Stimulated activated CD4-positive, alpha-beta T cell treated with anti-CD3 and anti-CD28 coated beads, Interleukin-15, amount 100 ng/mL, for 24 hours (primary cell): ENCODE results near the gene TSPAN18.
A peak's percentile ranks its signal among the peaks of the same experiment; 100 is the strongest.
"Not testable (repeated sequence)": the region's sequence is repeated elsewhere in the genome, so short reads cannot be mapped to it uniquely, and the experiment has no call there.

ENCODE experiments used
- DNase-seq: peaks from one replicate; pipeline ENCODE4 v3.0.0-alpha.2; 2020

The TSPAN18 gene

GRCh38 chr11:44852952-44853351 lies 126.2 kb downstream of the TSPAN18 start:
- DNase-seq = no peak

- DNase-seq = no peak
Observed at GRCh38 chr11:44853666-44854065, 126.9 kb downstream of the TSPAN18 start.

- DNase-seq = no peak
Observed at GRCh38 chr11:44854086-44854485, 127.3 kb downstream of the TSPAN18 start.

DNA sequence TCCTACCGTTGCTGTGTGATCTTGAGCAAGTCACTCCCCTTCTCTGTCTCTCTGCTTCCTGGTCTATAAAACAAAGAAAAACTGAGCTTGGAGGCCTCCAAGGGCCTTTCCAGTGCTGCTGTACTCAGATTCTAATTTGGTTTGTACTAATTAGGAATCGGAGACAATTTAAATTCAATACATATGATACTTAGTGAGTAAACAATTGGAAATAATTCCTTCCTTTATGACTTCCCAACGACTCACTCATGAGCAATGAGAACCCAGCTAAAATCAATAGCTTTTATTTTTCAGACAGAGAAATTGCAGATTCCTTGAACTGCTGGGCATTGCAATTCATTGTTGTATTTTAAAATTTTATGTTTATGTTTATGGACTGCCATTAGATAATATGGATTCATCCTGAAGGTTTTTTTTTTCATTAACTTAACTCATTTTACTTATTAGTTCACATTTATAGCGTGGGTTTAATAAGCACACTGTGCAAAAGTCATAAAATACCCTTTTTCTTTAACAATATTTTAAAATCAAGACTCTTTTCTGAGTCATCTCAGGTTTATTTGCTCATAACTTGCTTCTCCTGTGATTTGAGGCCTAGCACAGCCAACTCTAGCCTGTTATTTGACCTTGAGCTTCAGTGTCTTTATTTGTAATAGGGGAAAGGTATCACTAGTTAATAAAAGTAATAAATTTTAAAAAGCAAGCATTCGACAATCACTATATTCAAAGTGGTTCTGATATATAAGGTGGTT lies 128.2 kb downstream of the TSPAN18 start:
- DNase-seq = no peak

GRCh38 chr11:44855493-44855849 lies 128.7 kb downstream of the TSPAN18 start:
- DNase-seq = peak; percentile 56

DNA sequence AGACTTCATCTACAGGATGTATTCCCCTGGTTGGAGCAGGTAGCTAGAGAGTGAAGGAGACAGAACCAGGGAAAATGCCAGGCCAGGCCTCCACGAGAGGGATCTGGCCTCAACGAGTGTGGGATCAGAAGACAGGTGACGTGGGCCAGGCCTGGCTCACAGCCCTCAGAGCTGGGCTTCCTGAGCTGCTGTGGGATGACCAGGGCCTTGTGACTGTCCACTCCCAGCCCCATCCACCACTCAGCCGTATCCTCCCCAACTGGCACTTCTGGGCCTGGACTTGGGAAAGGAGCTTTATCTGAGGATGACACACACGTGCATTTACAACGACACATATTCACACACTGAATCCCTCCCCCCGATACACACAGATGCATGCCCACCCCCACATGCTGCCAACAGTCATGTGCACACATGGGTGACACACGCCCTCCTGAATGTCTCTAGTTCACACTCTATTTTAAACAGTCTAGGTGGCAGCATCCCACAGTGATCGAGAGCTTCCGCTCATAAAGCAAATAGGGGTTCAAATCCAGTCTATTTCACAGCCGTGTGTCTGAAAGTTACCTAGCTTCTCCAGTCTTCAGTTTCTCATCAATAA lies 130.8 kb downstream of the TSPAN18 start:
- DNase-seq = no peak

DNA sequence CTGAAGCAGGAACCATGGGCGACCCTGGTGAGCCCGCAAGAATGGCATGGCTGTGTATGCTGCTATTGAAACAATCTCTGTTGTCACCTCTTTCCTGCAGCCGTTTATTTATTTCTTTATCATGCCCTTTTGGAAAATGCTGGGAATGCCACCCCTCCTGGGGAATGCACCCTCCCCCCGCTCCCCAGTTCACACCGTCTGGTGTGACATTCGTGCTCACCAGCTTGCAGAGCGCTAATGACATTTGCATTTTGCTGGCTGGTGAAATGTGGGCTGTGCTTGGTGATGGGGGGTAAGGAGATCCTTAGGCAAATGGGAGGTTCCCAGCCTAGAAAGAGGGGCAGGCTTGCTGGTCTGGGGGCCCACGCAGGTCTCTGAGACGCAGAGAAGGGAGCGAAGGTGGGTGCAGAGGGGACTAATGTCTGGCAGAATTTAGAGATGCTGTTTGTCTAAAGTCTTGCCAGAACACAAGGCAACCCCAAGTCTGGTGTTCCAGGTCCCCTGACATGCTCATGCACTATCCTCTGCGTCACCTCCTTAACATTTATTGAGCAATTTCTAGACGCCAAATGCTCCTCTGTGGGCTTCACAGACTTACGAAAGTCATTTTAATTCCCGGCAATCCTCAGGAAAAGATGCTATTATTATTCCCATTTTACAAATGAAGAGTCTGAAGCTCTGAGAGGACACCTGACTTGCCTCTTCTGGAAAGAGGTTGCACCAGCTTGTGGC lies 132.2 kb downstream of the TSPAN18 start:
- DNase-seq = no peak

- no peak for DNase-seq
Observed at GRCh38 chr11:44859528-44859925, 132.8 kb downstream of the TSPAN18 start.

DNA sequence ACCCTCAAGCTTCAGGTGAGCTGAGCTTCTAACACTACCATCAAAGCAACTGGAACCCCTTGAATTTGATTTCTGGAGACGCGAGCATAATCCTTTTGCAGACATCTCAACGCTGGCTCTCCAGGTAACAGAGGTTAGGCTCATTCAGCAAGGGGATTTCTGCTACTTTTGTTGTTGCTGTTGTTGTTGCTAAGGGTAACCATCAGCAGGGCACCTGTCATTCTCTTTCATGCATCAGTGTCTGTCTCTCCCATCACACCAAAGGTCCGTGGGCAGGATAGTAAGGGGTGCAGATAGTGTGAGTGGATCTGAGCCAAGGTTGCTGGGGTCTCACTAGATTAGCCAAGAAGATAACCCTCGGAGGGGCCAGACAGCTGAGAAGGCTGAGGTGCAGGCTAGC lies 133.6 kb downstream of the TSPAN18 start:
- DNase-seq = no peak

GRCh38 chr11:44861849-44862557 lies 135.2 kb downstream of the TSPAN18 start:
- DNase-seq = peak; percentile 93

DNA sequence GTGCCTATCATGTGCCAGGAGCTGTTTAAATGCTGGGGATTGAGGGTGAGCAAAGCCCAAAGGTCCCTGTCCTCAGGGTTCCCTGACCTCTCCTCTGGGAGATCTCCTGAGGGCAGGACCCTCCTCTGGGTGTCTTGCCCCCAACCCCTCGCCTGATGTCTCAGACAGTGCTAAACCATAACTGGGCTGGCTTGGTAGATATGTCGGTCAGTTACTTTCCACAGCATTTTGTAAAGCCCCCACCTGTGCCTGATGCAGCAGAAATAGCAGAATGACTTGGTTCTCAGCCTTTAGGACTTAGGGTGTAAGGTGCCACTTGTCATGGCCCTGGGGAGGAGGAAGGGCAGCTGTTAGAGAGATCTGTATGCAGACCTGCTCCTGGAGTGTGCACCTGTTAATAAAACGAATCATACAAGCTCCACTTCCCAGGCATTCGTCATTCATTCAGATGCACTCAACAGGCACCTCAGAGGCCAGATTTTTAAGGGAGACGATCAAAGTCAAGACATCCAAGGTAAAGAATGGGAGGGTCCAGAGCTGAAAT lies 135.9 kb downstream of the TSPAN18 start:
- no peak for DNase-seq

DNA sequence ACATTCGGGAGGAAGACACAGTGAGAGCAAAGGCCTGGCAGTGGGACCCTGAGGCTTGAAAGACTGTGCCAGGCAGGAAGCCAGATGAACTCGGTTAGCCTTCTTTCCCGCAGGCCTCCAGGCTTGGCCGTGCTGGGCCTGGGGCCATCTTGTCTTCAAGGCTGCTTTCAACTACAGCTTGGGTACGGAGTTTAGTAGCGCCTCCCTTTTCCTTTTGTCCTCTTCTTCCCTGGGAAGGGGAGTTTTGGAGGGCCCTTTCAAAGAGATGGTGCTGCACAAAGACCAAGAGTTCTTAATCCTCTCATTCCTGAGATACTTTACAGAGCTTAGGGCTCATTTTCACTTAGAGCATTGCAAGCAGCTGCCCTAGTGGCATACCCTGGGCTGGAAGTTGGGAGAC lies 136.5 kb downstream of the TSPAN18 start:
- DNase-seq = no peak

- no peak for DNase-seq
Observed at GRCh38 chr11:44865866-44866272, 139.1 kb downstream of the TSPAN18 start.

- no peak for DNase-seq
Observed at GRCh38 chr11:44866286-44866685, 139.5 kb downstream of the TSPAN18 start.

- no peak for DNase-seq
Observed at GRCh38 chr11:44868021-44868420, 141.3 kb downstream of the TSPAN18 start.

DNA sequence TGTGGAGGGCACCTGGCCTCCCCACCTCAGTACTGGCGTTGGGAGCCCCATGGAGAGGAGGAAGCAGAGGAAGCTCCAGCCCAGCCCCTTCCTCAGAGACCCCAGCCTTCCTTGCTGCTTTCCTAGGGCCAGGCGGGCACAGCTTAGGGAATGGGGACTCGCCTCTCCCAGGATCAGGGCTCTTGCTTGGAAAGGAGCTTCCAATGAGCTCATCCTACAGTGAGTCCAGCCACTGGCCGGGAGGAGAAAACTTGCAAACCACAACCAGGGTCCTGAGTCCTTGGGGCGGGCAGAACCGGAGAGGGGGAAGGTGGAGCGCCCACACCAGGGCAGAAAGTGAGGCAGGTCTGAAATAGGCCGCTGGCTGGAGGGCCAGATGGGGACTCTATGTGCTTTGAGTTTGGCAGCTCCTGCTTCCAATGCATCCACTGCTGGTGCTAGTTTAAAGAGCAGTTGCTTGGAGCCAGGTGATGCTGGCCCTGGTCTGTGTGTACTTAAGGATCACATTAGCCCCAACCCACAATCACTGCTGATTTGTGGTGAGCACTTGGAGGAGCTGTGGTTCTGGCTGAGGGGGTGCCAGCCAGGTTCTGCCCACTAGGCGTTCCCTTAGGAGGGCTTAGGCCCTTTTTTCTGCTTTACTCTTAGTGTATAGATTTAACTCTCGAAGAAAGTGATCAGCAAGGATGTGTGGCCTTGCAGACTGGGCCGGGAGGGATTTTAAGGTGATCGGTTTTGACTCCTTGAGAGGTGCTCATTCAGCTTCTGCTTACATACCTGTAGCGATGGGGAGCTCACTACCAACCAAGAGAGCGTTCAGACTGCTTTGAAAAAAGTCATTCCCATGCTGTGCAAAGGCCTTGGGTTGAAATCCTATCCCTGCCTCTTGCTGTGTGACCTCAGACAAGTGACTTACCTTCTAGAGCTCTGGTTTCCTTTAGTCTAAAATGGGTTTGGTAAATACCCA lies 142.0 kb downstream of the TSPAN18 start:
- DNase-seq = no peak

GRCh38 chr11:44870181-44870580 lies 143.4 kb downstream of the TSPAN18 start:
- DNase-seq = no peak

- no peak for DNase-seq
Observed at GRCh38 chr11:44870615-44871176, 143.9 kb downstream of the TSPAN18 start.

DNA sequence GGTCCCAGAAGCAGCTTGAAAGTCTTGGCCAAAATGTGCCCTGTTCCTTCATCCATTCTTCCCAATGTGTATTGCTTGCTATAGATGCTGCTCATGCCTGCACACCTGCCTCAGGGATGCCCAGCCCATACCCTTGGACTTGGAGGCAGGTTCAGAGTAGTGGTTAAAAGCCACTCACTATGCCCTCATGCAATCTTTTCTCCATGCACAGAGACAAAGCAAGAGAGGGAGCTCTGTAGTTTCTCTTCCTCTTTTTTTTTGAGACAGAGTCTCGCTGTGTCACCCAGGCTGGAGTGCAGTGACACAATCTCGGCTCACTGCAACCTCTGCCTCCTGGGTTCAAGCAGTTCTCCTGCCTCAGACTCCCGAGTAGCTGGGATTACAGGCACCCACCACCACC lies 144.9 kb downstream of the TSPAN18 start:
- not testable (repeated sequence) for DNase-seq

DNA sequence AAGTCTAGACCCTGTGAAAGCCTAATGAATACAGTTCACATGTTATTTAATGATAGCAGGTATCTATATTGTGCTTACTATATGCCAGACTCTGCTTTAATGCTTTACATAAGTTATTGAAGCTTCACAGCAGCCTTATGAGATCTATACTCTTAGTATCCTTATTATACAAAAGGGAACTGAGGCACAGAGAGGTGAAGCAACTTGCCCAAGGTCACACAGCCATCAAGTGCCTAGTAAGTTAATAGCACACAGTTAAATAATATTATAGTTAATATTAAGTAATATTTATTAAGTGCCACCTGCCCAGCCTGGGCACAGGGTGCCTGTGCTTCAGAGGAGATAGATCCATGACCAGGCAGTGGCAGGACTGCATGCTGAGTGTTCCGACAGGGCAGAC lies 145.8 kb downstream of the TSPAN18 start:
- no peak for DNase-seq

GRCh38 chr11:44873537-44873936 lies 146.8 kb downstream of the TSPAN18 start:
- DNase-seq = no peak

DNA sequence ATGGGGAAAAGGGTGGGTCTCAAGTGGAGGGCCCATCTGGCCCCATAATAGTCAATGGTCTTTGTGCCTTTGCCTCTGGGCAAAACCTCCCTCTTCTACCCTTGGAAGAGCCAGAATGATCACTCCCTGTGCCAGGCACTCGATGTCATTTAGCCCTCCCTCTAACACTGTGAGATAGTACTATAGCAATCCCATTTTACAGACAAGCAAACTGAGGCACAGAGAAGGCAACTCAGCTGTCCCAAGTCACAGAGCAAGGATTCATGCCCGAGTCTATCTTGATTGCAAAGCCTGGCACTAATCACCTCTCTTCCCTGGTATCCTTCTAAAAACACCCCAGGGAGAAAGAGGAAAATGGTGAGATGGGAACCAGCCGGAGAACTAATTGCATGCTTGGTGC lies 147.5 kb downstream of the TSPAN18 start:
- no peak for DNase-seq
